Right ventricle myocardium inferior (tissue), 1 donor: Measurements from ENCODE around the gene FGR. TPM values are rescaled to one million over a fixed set of nuclear protein-coding genes. Genes with fewer than 3 reads are reported as not detected.

Source experiments
- ATAC-seq: fragments of 200-7000 bp; cut with Tn5 transposase; one replicate; pipeline ENCODE4 v1.9.1; 2020; ENCODE audit warnings: mild to moderate bottlenecking, moderate library complexity
- DNase-seq: peaks from one replicate; pipeline ENCODE4 v3.0.0; 2021; ENCODE audit errors: missing footprints
- intact Hi-C: fragments of 100-400 bp; cut with DNase I; formaldehyde crosslinking; loops from one replicate; pipeline ENCODE4 v1.11.0; 2022
- total RNA-seq: library from RNA; stranded (reverse); fragmentation: NEBNext Ultra II Directional; extraction: Animal tissue kit (Norgen Biotek cat#: 25700); gene quantifications from one replicate; pipeline ENCODE4 v1.2.1, GENCODE V29; 2021
- donor health status: DM: no; HTN: yes; CAD: no; lungs with severe emphysema.

The FGR gene
- total RNA-seq, 1 donor from 2014 or later: 5.1 TPM

- intact Hi-C loops: loop anchor here (5.0 kb wide), 1 partner anchor 38 kb away; no protein-coding TSS in a partner anchor
- ATAC-seq (no peak), DNase-seq (no peak)
Measured at GRCh38 chr1:27564710-27565649, 70.0 kb downstream of the FGR start.

DNA sequence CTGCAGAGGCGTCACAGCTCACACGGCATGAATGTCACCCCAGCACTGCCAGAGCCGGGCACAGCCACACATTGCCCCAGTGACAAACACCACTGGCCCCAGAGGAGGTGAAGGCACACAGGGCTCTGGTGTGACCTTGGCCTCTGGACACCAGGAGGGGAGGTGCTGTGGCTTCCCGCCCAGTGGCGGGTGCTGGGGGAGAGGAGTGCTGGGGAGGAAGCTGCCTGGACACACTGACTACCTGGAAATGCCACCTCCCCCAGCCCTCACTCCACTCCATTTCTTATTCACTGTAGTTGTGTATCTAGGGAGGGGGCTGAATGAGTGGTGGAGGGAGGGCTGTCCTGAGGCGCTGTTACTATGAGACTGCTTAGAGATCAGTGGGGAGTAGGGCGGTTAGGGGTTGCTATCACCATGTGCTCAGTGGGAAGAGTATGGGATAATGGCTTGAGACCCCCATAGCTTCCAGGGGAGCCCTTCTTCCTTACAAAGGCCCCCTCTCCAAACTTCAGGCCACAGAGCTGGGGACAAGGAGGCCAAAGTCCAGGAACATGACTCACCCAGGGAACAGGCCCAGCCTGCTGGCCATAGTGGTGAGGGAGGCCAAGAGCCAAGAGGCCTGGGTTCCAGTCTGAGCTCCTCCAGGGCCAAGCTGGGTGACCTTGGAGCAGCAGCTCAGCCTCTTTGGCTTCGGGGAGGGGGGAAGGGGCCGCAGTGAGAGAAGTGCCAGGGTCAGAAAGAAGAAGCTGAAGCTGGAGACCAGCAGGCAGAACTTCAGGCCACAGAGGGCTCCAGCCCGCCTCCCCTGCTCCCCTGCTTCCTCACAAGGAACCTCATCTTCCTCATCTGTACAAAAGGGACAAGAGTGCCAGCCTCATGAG lies 71.2 kb downstream of the FGR start:
- peak; percentile 48 for ATAC-seq
- intact Hi-C loops: loop anchor here (5.0 kb wide), 1 partner anchor 37 kb away; no protein-coding TSS in a partner anchor
- peak; percentile 78 for DNase-seq

- intact Hi-C loops: loop anchor here (5.0 kb wide), 1 partner anchor 36 kb away; no protein-coding TSS in a partner anchor
- ATAC-seq (no peak), DNase-seq (no peak)
Measured at GRCh38 chr1:27563341-27563590, 71.7 kb downstream of the FGR start.

GRCh38 chr1:27562534-27563340 lies 72.2 kb downstream of the FGR start:
- DNase-seq (peak; percentile 55), ATAC-seq (no peak)
- intact Hi-C loops: loop anchor here (5.0 kb wide), 1 partner anchor 35 kb away; no protein-coding TSS in a partner anchor

Other genes starting within 250 kb of the FGR start
- gene GPR3, start 242.6 kb downstream of the FGR start, total RNA-seq: not detected
- gene WASF2, start 145.0 kb downstream of the FGR start, total RNA-seq: 57.3 TPM
- 51.2 TPM for gene AHDC1, start 31.0 kb downstream of the FGR start, total RNA-seq
- 34.6 TPM for gene IFI6, start 37.0 kb upstream of the FGR start, total RNA-seq
- gene FAM76A, start 90.8 kb upstream of the FGR start, total RNA-seq: 10.6 TPM
- gene STX12, start 138.0 kb upstream of the FGR start, total RNA-seq: 24.4 TPM
- 23.9 TPM for gene PPP1R8, start 195.6 kb upstream of the FGR start, total RNA-seq
- gene THEMIS2, start 237.4 kb upstream of the FGR start, total RNA-seq: 6.3 TPM